Stimulated activated CD4-positive, alpha-beta T cell treated with anti-CD3 and anti-CD28 coated beads, Interleukin-4, amount 100 ng/mL, for 4 hours (primary cell): ENCODE measurements around the gene PAK3.

Source experiments
- DNase-seq, 2 experiments: peaks; one replicate each; pipeline ENCODE4 v3.0.0-alpha.2; 2020

PAK3 gene

GRCh38 chrX:111133389-111133788 lies 37.4 kb downstream of the PAK3 start:
- no peak for DNase-seq

- no peak for DNase-seq
Observed at GRCh38 chrX:111145878-111146277, 49.9 kb downstream of the PAK3 start.

GRCh38 chrX:111151764-111152163 lies 55.8 kb downstream of the PAK3 start:
- no peak for DNase-seq

DNA sequence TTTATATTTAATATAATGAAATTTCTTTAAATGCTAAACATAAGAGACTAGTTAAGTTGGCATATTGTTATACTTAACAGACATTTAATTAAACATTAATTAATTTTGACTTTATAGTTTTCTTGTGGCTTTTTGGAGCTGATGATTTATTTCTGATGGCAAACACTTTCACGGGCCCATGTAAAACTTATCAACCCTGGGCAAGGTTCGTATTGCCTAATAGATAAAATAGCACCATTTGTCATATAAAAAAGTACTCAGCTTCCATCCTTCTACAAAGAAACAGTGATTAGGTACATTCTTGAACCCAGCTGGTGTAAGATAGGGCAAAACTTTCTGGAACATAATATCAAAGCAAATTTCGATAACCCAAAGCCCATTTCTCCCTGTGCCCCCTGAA lies 63.2 kb downstream of the PAK3 start:
- DNase-seq = no peak

GRCh38 chrX:111164728-111165127 lies 68.7 kb downstream of the PAK3 start:
- no peak for DNase-seq

GRCh38 chrX:111165902-111166301 lies 69.9 kb downstream of the PAK3 start:
- DNase-seq = no peak

DNA sequence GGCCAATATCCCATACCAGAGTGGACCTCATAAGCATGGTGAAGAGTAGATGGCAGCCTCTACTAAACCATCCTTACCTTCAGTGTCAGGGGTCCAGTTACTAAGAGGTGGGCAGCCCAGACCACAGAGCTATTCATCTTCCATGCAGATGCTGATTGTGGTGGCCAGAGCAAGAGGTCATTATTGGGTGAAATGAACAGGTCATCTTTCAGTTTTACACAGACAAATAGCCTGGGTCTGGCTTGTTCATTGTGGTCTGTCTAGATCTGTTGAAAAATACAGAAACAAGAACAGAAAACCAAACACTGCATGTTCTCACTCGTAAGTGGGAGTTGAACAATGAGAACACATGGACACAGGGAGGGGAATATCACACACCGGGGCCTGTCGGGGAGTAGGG lies 71.3 kb downstream of the PAK3 start:
- no peak for DNase-seq

- no peak for DNase-seq
Observed at GRCh38 chrX:111168314-111168713, 72.3 kb downstream of the PAK3 start.

GRCh38 chrX:111169141-111169540 lies 73.2 kb downstream of the PAK3 start:
- DNase-seq = no peak

- DNase-seq = no peak
Observed at GRCh38 chrX:111170017-111170416, 74.0 kb downstream of the PAK3 start.

GRCh38 chrX:111180750-111181240 lies 84.8 kb downstream of the PAK3 start:
- DNase-seq = no peak

DNA sequence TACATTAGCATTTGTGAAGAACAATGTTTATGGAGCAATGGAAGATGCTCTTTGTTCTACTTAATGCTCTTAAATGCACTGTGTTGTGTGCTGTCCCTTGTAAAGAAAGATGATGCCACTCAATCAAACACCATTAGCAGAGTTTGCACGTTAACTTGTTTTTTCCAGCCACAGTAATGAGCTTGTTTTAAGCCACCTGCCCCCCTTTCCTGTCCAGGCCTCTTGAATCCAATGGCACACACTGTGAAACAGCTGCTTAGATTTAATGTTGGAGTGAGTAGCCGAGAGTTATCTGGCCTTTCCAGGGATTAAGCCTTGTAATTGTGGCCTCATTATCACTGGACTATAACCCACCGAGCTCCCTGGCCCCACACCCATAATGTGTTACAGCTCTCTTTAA lies 86.0 kb downstream of the PAK3 start:
- no peak for DNase-seq

DNA sequence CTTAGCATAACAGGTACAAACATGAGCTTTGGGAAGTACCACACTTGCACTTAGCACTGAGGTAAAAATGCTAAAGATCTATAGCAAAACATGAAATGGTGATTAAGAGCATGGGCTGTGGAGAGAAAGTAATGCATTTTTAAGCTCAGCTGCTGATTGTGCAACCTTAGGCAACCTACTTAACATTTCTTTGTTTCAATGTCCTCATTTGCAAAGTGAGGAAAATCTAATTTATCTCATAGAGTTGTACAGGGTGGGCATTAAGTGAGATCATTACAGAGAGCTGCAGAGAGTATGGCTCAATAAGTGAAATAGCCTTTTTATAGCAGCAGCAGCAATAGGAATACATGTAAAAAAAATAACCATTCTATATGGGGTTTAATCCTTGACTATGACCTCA lies 87.0 kb downstream of the PAK3 start:
- DNase-seq = no peak

DNA sequence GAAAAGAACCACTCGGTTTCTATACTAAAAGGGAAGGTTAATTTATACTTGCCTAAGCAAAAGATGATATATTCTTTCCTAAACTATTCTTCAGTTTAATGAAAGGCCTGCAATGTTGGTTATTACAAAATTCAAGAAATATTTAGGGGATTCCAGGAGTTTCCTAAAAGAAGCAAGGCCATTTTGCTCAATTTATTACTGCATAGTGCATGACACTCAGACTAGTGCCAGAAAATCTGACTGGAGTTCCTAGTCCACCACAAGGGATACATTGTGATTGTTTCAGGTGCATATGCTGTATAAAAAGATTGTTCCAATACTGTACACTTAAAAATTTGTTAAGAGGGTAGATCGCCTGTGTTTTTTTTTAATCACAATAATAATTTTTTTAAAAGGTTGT lies 95.6 kb downstream of the PAK3 start:
- no peak for DNase-seq

- DNase-seq = no peak
Observed at GRCh38 chrX:111199505-111199904, 103.5 kb downstream of the PAK3 start.

GRCh38 chrX:111200327-111200726 lies 104.3 kb downstream of the PAK3 start:
- DNase-seq = no peak

- no peak for DNase-seq
Observed at GRCh38 chrX:111207851-111208250, 111.9 kb downstream of the PAK3 start.

DNA sequence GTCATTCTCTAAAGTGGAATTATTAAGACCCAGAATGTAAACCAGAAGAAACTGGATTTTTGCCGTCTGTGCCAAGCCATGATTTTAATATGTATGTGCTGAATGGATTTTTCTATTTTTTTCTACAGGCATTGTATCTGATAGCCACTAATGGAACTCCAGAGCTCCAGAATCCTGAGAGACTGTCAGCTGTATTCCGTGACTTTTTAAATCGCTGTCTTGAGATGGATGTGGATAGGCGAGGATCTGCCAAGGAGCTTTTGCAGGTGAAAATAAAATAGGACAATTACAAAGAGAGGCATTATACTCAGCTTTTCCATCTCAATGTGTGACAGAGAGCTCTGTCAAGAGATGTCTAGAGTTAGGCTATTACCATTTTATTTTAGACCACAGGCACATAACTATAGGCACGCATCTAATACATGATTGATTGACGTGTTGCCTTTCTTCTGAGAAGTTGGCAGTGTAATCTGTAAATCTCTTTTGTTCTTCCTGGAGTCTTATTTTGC lies 120.4 kb downstream of the PAK3 start:
- DNase-seq = no peak

GRCh38 chrX:111244235-111244750 lies 148.3 kb downstream of the PAK3 start:
- no peak for DNase-seq

GRCh38 chrX:111254896-111255693 lies 159.1 kb downstream of the PAK3 start:
- DNase-seq = no peak

- DNase-seq = no peak
Observed at GRCh38 chrX:111257733-111258132, 161.7 kb downstream of the PAK3 start.

DNA sequence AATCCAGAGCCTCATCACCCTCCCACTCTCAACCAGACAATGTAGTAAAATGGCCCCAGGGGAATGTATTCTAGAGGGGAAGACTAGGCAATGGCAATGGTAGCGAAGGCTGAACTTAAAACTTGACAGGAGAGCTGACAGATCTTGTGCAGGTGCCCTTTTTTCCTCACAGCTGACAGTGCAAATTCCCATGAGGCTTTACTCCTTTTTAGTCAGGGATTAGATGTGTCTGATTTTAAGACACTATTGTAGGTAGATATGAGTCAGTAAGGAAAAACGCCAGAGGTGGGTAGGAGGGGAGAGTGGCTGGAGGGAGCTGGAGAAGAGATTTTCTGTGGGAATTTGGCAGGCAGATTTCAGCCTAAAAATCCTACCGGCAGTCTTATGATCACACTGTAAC lies 163.6 kb downstream of the PAK3 start:
- DNase-seq = no peak

- no peak for DNase-seq
Observed at GRCh38 chrX:111260451-111260850, 164.5 kb downstream of the PAK3 start.

GRCh38 chrX:111262086-111262485 lies 166.1 kb downstream of the PAK3 start:
- DNase-seq = no peak

DNA sequence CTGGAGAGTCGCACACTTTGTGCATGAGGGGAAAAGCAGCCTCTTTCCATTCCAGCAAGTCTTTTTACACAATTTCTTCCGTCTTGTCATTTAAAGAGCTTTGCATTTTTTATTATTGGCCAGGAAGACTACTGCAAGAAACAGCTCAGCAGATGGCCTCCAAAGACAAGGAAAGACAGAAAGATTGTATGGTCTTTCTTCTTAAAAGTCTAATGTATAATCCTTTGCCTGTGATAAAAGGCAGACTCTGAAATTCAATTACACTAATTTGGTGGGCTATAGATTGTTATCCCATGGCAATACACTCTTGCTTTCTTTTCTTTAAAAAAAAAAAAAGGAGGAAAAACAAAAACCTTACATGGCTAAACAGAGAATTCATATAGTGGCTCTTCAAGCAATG lies 168.4 kb downstream of the PAK3 start:
- no peak for DNase-seq
